ENCODE measurements around the gene ARID1B. TPM values are rescaled to one million over a fixed set of nuclear protein-coding genes. Genes with fewer than 3 reads are reported as not detected.

ARID1B gene
- total RNA-seq, 2 experiments from 2014 or later: 36.9 to 38.9 TPM

- intact Hi-C loops (cut with micrococcal nuclease): no loop called here
- ATAC-seq: no peak
- H3K36me3 Mint-ChIP-seq (ENCODE audit: low read depth): peaks cover 10% of the 10 kb centered on the region
- DNase-seq: no peak
- CTCF ChIA-PET: no interaction called here
- no peaks in the 10 kb centered on the region for H3K9me3 Mint-ChIP-seq
- TF ChIP-seq CTCF (IDR thresholded peaks at IDR 0.05): no peak
- H3K27me3 Mint-ChIP-seq: no peaks in the 10 kb centered on the region
- H3K4me3 Mint-ChIP-seq: no peak overlapping the region
- peak overlapping the region; percentile 22 for H3K27ac Mint-ChIP-seq
- POLR2A ChIA-PET: interaction anchor here (0.6 kb wide), 1 partner anchor 172 kb away, joined by 3 read pairs; no protein-coding TSS in a partner anchor
- no peaks in the 10 kb centered on the region for H3K4me1 Mint-ChIP-seq (ENCODE audit: low read depth)
Measured at GRCh38 chr6:157209865-157210530, 432.8 kb downstream of the ARID1B start.

GRCh38 chr6:157210954-157211353, 433.8 kb downstream of the ARID1B start:
- Mint-ChIP-seq H3K4me3 (no peak overlapping the region), H3K27me3 (no peaks in the 10 kb centered on the region), H3K36me3 (ENCODE audit: low read depth) (peaks cover 6% of the 10 kb centered on the region), H3K4me1 (ENCODE audit: low read depth) (no peaks in the 10 kb centered on the region), H3K27ac (no peak overlapping the region), H3K9me3 (no peaks in the 10 kb centered on the region)
- no peak for TF ChIP-seq CTCF (IDR thresholded peaks at IDR 0.05)
- DNase-seq (no peak), ATAC-seq (no peak)
- intact Hi-C loops (cut with micrococcal nuclease): no loop called here
- ChIA-PET POLR2A (interaction anchor here (0.6 kb wide), 1 partner anchor 172 kb away, joined by 3 read pairs; no protein-coding TSS in a partner anchor), CTCF (no interaction called here)

- Mint-ChIP-seq H3K27ac (no peak overlapping the region), H3K27me3 (no peaks in the 10 kb centered on the region), H3K9me3 (no peaks in the 10 kb centered on the region), H3K4me1 (ENCODE audit: low read depth) (no peaks in the 10 kb centered on the region), H3K4me3 (no peak overlapping the region), H3K36me3 (ENCODE audit: low read depth) (peaks cover 1% of the 10 kb centered on the region)
- DNase-seq: no peak
- intact Hi-C loops (cut with micrococcal nuclease): no loop called here
- POLR2A ChIA-PET: no interaction called here
- no peak for ATAC-seq
- CTCF ChIA-PET: interaction anchor here (1.1 kb wide), 1 partner anchor 24 kb away, joined by 4 read pairs; no protein-coding TSS in a partner anchor
- TF ChIP-seq CTCF (IDR thresholded peaks at IDR 0.05): no peak
Measured at GRCh38 chr6:157211603-157212455, 434.7 kb downstream of the ARID1B start.

GRCh38 chr6:157213426-157213825, 436.2 kb downstream of the ARID1B start:
- Mint-ChIP-seq H3K9me3 (no peaks in the 10 kb centered on the region), H3K36me3 (ENCODE audit: low read depth) (no peaks in the 10 kb centered on the region), H3K4me3 (no peak overlapping the region), H3K27ac (no peak overlapping the region), H3K4me1 (ENCODE audit: low read depth) (no peaks in the 10 kb centered on the region), H3K27me3 (no peaks in the 10 kb centered on the region)
- no peak for DNase-seq
- intact Hi-C loops (cut with micrococcal nuclease): no loop called here
- CTCF ChIA-PET: interaction anchor here (1.0 to 1.1 kb wide), 2 partner anchors 20 to 22 kb away, joined by 3 to 4 read pairs; no protein-coding TSS in a partner anchor
- POLR2A ChIA-PET: no interaction called here
- ATAC-seq: no peak
- no peak for TF ChIP-seq CTCF (IDR thresholded peaks at IDR 0.05)

All from activated CD8-positive, alpha-beta T cell treated with anti-CD3 and anti-CD28 coated beads for 36 hours (primary cell).